GM18951 (cell line): Measurements from ENCODE around the gene FANCC.

ENCODE experiments used
- POLR2A ChIP-seq: IDR thresholded peaks from 4 replicates; pipeline ENCODE4 v1.6.1; 2011; ENCODE audit warnings: mild to moderate bottlenecking; ENCODE audit not compliant: insufficient read length, insufficient read depth; ENCODE audit errors: extremely low read depth
- in situ Hi-C: fragments of 300-500 bp; cut with MboI; formaldehyde crosslinking; loops from one replicate; pipeline ENCODE4 v1.12.0; 2022; ENCODE audit warnings: low sequenced_read_pairs, mixed read lengths, inconsistent platforms; ENCODE audit not compliant: unreplicated experiment

The FANCC gene

GRCh38 chr9:95111716-95112115, 205.8 kb downstream of the FANCC start:
- no peak for TF ChIP-seq POLR2A
- in situ Hi-C loops: no loop called here

- TF ChIP-seq POLR2A: no peak
- in situ Hi-C loops: no loop called here
Measured at GRCh38 chr9:95110921-95111525, 206.5 kb downstream of the FANCC start.

- TF ChIP-seq POLR2A: no peak
- in situ Hi-C loops: no loop called here
Measured at GRCh38 chr9:95109456-95109855, 208.1 kb downstream of the FANCC start.

GRCh38 chr9:95108777-95109176, 208.7 kb downstream of the FANCC start:
- in situ Hi-C loops: no loop called here
- TF ChIP-seq POLR2A: no peak

GRCh38 chr9:95107976-95108375, 209.5 kb downstream of the FANCC start:
- in situ Hi-C loops: no loop called here
- TF ChIP-seq POLR2A: no peak

GRCh38 chr9:95107001-95107749, 210.3 kb downstream of the FANCC start:
- TF ChIP-seq POLR2A: no peak
- in situ Hi-C loops: no loop called here

DNA sequence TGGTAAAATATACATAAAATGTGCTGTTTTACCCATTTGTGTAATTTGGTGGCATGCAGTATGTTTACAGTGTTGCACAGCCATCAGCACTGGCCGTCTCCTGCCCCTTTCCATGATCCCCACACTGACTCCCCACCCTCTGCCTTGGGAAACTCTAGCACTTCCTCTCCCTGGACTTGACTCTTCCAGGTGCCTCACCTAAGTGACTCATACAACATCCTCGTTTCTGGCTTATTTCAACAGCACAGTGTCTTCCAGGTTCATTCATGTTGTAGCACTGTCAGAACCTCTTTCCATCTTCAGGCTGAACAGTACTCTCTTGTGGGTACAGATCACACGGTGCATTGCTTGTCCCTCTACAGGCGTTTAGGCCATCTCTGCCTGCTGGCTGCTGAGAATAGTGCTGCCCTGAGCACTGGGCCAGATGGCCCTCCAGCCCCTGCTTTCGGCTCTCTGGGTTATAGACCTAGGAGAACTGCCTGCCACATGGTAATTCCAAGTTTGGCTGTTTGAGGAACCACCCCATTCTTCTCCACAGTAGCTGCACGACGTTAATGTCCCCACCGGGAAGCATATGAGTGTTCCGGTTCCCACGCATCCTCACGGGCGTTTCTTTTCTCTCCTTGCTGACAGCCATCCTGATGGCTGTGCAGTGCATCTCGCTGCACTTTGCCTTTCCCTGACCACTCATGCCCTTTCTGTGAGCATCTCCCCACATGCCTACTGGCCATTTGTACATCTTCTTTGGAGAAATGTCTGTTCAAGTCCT, 211.8 kb downstream of the FANCC start:
- in situ Hi-C loops: no loop called here
- TF ChIP-seq POLR2A: no peak

DNA sequence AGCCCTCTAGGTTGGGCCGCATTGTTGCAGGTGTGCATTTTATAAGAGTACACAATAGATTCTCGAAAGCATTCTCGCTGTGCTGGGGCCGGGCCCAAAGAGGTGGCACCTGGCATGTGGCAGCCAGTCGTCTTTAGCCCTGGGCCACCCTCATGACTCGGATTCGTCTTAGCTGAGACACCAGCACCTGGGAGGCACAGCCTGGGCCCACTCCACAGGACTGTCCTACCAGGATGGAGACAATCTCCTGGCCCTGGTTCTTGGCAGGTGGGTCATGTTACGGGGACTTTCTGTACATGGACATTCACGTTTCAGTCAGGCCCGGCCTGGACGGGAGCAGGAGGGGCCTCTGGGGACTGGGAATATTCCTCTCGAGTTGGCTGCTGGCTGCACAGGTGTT, 212.5 kb downstream of the FANCC start:
- TF ChIP-seq POLR2A: no peak

DNA sequence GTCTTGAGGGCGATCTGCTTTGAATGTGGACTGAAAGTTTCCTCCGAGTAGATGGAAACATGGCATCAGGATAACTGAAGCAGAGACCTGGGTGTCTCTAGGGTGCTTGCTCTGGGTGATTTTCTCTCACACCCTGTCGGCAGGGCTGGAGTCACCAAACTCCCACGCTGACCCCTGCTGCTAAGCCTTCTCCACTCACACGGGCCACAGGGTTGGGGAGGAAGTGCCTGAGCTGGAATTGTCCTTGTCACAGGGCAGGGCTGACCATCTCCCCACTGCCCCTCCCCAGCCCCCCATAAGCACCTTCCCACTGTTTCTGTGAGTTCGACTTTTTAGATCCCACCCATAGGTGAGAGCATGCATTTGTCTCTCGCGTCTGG, 212.9 kb downstream of the FANCC start:
- TF ChIP-seq POLR2A: no peak
- in situ Hi-C loops: no loop called here

More for the DNA sequence above, 212.5 kb downstream of the FANCC start:
- in situ Hi-C loops: no loop called here

DNA sequence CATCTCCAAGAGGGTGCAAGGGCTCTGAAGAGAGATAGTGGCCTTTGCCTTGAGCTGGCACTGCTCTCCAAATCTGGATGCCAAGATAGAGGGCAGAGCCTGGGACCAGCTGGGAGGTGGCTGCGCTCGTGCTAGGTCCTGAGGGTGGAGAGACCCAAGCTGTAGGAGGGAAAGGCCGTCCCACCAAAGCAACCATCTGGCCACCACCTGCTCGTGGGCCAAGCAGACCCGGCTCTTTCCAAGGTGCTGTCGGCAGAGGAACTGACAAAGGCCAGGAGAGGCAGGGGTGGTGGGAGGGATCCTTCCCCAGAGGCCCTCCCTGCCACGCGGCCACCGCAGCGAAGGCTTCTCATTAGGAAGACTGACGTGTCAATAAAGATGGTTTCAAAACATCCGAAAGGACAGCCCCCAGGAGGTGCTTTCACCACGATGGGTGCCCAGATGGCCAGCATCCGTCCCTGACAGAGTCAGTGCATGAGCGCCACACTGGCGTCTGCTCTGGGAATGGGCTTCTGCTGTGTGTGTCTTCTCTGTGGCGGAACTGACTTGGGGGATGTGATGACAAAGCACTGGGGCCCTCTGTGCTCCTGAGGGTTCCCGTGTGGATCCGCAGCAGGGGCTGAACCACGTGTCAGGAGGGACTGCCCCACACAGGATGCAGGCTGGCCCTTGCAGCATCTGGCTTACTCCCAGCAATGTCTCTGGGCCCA, 213.5 kb downstream of the FANCC start:
- in situ Hi-C loops: no loop called here
- no peak for TF ChIP-seq POLR2A

GRCh38 chr9:95103281-95103771, 214.2 kb downstream of the FANCC start:
- TF ChIP-seq POLR2A: no peak
- in situ Hi-C loops: no loop called here

GRCh38 chr9:95102572-95102971, 214.9 kb downstream of the FANCC start:
- no peak for TF ChIP-seq POLR2A
- in situ Hi-C loops: no loop called here

- in situ Hi-C loops: no loop called here
Measured at GRCh38 chr9:95102001-95102433, 215.5 kb downstream of the FANCC start.

More at GRCh38 chr9:95102001-95102433, 215.5 kb downstream of the FANCC start:
- TF ChIP-seq POLR2A: no peak
